Activated CD8-positive, alpha-beta memory T cell treated with anti-CD3 and anti-CD28 coated beads, Interleukin-2, amount 50 U/mL, for 24 hours (primary cell): ENCODE data around the gene PBX4.

ENCODE experiments used
- DNase-seq: peaks from one replicate; pipeline ENCODE4 v3.0.0-alpha.2; 2020; ENCODE audit errors: extremely low read depth

PBX4 gene

GRCh38 chr19:19526581-19527370 lies 91.7 kb downstream of the PBX4 start:
- no peak for DNase-seq

DNA sequence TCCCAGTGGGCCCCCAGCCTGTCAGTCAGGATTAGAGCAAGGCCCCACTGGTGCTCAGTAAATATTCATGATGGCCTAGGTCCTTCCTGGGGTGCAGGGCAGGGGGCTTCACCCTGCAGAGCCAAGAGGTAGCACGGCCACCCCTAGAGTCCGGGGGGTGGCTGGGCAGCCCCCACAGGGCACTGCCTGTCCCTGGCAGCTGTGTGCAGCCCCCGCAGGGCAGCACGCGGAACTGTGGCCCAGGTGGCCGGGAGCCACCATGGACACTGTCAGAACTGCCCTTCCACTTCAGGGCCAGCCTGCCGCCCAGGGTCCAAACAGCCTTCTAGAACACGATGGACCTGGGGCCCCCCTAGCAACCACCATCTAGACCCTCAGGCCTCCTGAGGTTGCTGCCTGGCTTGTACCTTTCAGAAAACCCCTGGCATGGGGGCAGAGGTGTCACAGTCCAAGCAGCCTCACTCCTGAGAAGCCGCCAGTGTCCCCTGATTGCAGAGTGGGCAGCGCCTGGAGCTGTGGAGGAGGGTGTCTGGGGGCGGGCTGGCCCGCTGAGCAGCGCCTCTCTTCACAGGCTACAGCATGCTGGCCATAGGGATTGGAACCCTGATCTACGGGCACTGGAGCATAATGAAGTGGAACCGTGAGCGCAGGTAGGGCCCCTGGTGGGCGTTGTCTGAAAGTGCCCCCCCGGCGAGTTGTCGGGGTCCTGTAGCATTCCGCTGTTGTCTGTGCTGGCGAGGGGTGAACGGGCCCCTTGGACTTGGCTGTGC lies 92.7 kb downstream of the PBX4 start:
- DNase-seq = no peak

- no peak for DNase-seq
Observed at GRCh38 chr19:19524053-19524452, 94.4 kb downstream of the PBX4 start.

DNA sequence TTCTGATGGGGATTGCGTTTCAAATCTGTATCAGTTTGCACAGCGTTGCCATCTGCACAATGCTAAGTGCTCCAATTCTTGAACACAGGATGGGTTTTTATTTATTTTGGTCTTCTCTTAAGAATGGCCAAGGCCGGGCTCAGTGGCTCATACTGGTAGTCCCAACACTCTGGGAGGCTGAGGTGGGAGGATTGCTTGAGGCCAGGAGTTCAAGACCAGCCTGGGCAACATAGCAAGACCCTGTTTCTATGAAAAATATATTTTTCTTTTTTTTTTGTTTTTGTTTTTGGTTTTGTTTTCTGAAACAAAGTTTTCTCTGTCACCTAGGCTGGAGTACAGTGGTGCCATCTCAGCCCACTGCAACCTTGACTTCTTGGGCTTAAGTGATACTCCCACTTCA lies 95.3 kb downstream of the PBX4 start:
- no peak for DNase-seq

- no peak for DNase-seq
Observed at GRCh38 chr19:19520989-19521388, 97.5 kb downstream of the PBX4 start.

DNA sequence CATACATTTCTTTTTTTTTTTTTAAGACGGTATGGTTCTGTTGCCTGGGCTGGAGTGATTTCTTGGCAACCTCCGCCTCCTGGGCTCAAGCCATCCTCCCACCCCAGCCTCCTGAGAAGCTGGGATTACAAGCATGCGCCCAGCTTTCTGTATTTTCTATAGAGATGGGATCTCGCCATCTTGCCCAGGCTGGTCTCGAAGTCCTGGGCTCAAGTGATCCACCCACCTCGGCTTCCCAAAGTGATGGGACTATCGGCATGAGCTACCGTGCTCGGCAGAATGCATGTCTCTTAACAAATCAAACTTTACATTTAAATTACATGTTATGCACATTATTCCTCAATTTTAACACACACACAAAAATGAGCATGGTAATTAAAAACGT lies 101.3 kb downstream of the PBX4 start:
- DNase-seq = no peak

- DNase-seq = peak; percentile 83
Observed at GRCh38 chr19:19515642-19516519, 102.6 kb downstream of the PBX4 start, which contains the start of gene NDUFA13. Gene NDUFA13, plus strand, starts transcription at chr19:19516225. Its CDS starts 14 bp downstream, at chr19:19516239.

DNA sequence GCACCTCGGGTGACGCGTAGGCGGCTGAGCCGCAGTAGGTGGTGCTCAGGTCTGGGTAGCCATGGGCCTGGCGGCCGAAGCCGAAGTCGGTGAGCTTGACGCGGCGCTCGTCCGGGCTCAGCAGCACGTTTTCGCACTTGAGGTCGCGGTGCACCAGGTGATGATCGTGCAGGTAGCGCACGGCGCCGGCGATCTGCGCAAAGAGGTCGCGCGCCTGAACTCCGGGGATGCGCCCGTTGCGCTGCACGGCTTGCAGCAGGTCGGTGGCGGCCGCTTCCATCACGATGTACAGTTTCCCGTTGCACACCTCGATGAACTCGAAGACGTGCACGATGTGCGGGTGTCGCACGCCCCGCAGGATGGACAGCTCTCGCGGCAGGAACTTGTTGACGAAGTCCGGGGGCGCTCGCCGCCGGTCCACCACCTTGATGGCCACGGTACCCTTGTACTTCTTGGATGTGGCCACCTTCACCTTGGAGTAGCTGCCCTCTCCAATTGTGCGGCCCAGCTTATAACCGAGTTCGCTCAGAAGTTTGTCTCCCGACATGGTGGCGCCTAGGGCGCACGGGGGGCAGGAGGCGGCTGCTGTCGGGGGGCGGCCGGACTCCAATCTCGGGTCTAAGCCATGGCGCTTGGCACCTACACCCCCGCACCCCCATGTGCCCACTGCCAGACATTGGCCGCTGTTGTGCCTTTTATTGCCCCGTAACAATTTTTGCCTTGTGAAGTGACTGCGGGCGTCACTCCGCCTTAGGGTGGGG lies 103.4 kb downstream of the PBX4 start, which contains the start of gene TSSK6:
Gene TSSK6 (minus strand): TSS at position 668 of the 761 bp plus-strand sequence. CDS start 121 bp downstream, at position 547.
- no peak for DNase-seq

GRCh38 chr19:19514215-19514657 lies 104.3 kb downstream of the PBX4 start:
- no peak for DNase-seq

GRCh38 chr19:19513682-19514081 lies 104.8 kb downstream of the PBX4 start:
- no peak for DNase-seq
